CD14-positive monocyte (primary cell): ENCODE data around the gene PDLIM5. TPM values are rescaled to one million over a fixed set of nuclear protein-coding genes. Genes with fewer than 3 reads are reported as not detected.
"Not testable (repeated sequence)": the region's sequence is repeated elsewhere in the genome, so short reads cannot be mapped to it uniquely, and the experiment has no call there.

Source experiments
- DNase-seq, 3 donors: peaks; one replicate each; pipeline ENCODE4 v3.0.0-alpha.2; 2011 to 2022
- H2AFZ ChIP-seq: 2 replicates; pipeline ENCODE4 v1.6.0; 2012; ENCODE audit warnings: mild to moderate bottlenecking, low read depth, low read length, inconsistent platforms; ENCODE audit not compliant: insufficient read depth, poor library complexity, severe bottlenecking
- H3K27ac ChIP-seq, 2 donors: 1 replicate in 1 of 2; 2 replicates in 1 of 2; pipeline ENCODE4 v1.5.1; 2012 to 2013; ENCODE audit warnings: low read length in 2 of 2, control low read depth in 1 of 2, inconsistent platforms in 1 of 2, low read depth in 1 of 2, mild to moderate bottlenecking in 1 of 2
- H3K27me3 ChIP-seq, 2 donors: one replicate each; pipeline versions ENCODE4 v1.6.0 to v1.6.1; 2011 to 2013; ENCODE audit warnings: low read length in 2 of 2; ENCODE audit not compliant: control insufficient read depth in 2 of 2, insufficient read depth in 2 of 2
- H3K36me3 ChIP-seq, 2 donors: replicated peaks in 1 of 2; 1 replicate in 1 of 2; 2 replicates in 1 of 2; pipeline versions ENCODE4 v1.5.1 to v1.6.1; 2012 to 2013; ENCODE audit warnings: low read length in 2 of 2, control low read depth in 1 of 2, inconsistent platforms in 1 of 2, mild to moderate bottlenecking in 1 of 2; ENCODE audit not compliant: insufficient read depth in 2 of 2, control insufficient read depth in 1 of 2
- H3K4me1 ChIP-seq, 2 donors: 1 replicate in 1 of 2; 2 replicates in 1 of 2; pipeline versions ENCODE4 v1.5.1 to v1.6.1; 2012 to 2013; ENCODE audit warnings: low read length in 2 of 2, control low read depth in 1 of 2, inconsistent platforms in 1 of 2, mild to moderate bottlenecking in 1 of 2, moderate library complexity in 1 of 2; ENCODE audit not compliant: insufficient read depth in 2 of 2, control insufficient read depth in 1 of 2
- H3K4me2 ChIP-seq: replicated peaks from 2 replicates; pipeline ENCODE3; 2012; ENCODE audit warnings: low read length, moderate library complexity, mild to moderate bottlenecking; ENCODE audit not compliant: poor library complexity, severe bottlenecking; ENCODE audit errors: extremely low read depth
- H3K4me3 ChIP-seq, 3 experiments: fragments of 200-600 bp in 1 of 3; sonication (generic) in 1 of 3; replicated peaks in 1 of 3; 1 replicate in 2 of 3; 2 replicates in 1 of 3; pipeline ENCODE4 v1.5.1; 2011 to 2013; ENCODE audit warnings: low read length in 3 of 3, mild to moderate bottlenecking in 3 of 3, control low read depth in 2 of 3, low read depth in 2 of 3, inconsistent platforms in 1 of 3, moderate library complexity in 1 of 3
- H3K79me2 ChIP-seq: 2 replicates; pipeline ENCODE4 v1.6.0; 2012; ENCODE audit warnings: mild to moderate bottlenecking, control low read depth, inconsistent platforms, low read length, moderate library complexity; ENCODE audit not compliant: insufficient read depth
- H3K9ac ChIP-seq: 2 replicates; pipeline ENCODE4 v1.6.0; 2017; ENCODE audit warnings: low read length, mild to moderate bottlenecking; ENCODE audit not compliant: insufficient read depth, poor library complexity, severe bottlenecking
- H3K9me3 ChIP-seq, 2 donors: replicated peaks in 1 of 2; 1 replicate in 1 of 2; 2 replicates in 1 of 2; pipeline versions ENCODE4 v1.5.1 to v1.6.1; 2012 to 2013; ENCODE audit warnings: low read length in 2 of 2, control low read depth in 1 of 2; ENCODE audit not compliant: control insufficient read depth in 1 of 2, insufficient read depth in 1 of 2
- H4K20me1 ChIP-seq: 2 replicates; pipeline ENCODE4 v1.6.0; 2012; ENCODE audit warnings: mild to moderate bottlenecking, low read length, control low read depth, moderate library complexity; ENCODE audit not compliant: insufficient read depth
- H3K27ac Mint-ChIP-seq, 7 donors: one replicate each; pipeline ENCODE4 v1.8.0; 2020; ENCODE audit warnings: mild to moderate bottlenecking in 7 of 7, mixed read lengths in 7 of 7, moderate library complexity in 6 of 7, inconsistent platforms in 2 of 7
- H3K27me3 Mint-ChIP-seq, 3 donors: one replicate each; pipeline ENCODE4 v1.8.0; 2021 to 2022; ENCODE audit warnings: low read depth in 3 of 3, mild to moderate bottlenecking in 3 of 3, mixed read lengths in 3 of 3, moderate library complexity in 3 of 3, inconsistent platforms in 1 of 3
- H3K36me3 Mint-ChIP-seq, 2 donors: one replicate each; pipeline ENCODE4 v1.8.0; 2020; ENCODE audit warnings: mixed read lengths in 2 of 2, inconsistent platforms in 1 of 2, mild to moderate bottlenecking in 1 of 2
- H3K4me1 Mint-ChIP-seq: one replicate; pipeline ENCODE4 v1.8.0; 2020; ENCODE audit warnings: mild to moderate bottlenecking, mixed read lengths
- H3K4me3 Mint-ChIP-seq, 2 donors: one replicate each; pipeline ENCODE4 v1.8.0; 2020; ENCODE audit warnings: mild to moderate bottlenecking in 2 of 2, mixed read lengths in 2 of 2, moderate library complexity in 1 of 2
- H3K9me3 Mint-ChIP-seq, 7 donors: one replicate each; pipeline ENCODE4 v1.8.0; 2020 to 2022; ENCODE audit warnings: mixed read lengths in 7 of 7, mild to moderate bottlenecking in 6 of 7, moderate library complexity in 6 of 7, inconsistent platforms in 2 of 7
- CTCF ChIP-seq: fragments of 200-600 bp; IDR thresholded peaks from one replicate; pipeline ENCODE4 v1.8.0; 2022; ENCODE audit warnings: antibody characterized with exemption, mild to moderate bottlenecking
- WGBS: methylation state at CpG from one replicate; pipeline ENCODE4 v1.1.5; 2013; ENCODE audit warnings: missing lambda C conversion rate; ENCODE audit not compliant: insufficient coverage; 5-methylcytosine and 5-hydroxymethylcytosine counted together
- intact Hi-C, 2 donors: fragments of 100-400 bp; cut with micrococcal nuclease; formaldehyde crosslinking; loops; one replicate each; pipeline versions ENCODE4 v1.15.0 to v1.15.1; 2023
- polyA plus RNA-seq, 3 donors: library from polyadenylated mRNA; depleted of rRNA in 1 of 3; unstranded in 2 of 3; stranded (reverse) in 1 of 3; fragments of 300-500 nt in 2 of 3; fragments of >200 nt in 1 of 3; fragmentation: Illumina TruSeq in 2 of 3; gene quantifications; 1 replicate in 2 of 3; 2 replicates in 1 of 3; pipeline ENCODE4 v1.2.3, GENCODE V29; 2012 to 2021

Gene PDLIM5
- polyA plus RNA-seq, 3 donors = 75.3 to 105 (median 80.9) TPM

- Histone ChIP-seq H3K9ac (no peak overlapping the region), H3K4me1 (no peaks in the 10 kb centered on the region), H3K79me2 (no peaks in the 10 kb centered on the region), H2AFZ (no peak overlapping the region), H3K27ac (no peak overlapping the region), H3K27me3 (no peaks in the 10 kb centered on the region), H3K4me2 (no peak overlapping the region), H3K4me3 (no peak overlapping the region), H4K20me1 (peaks cover 21% of the 10 kb centered on the region), H3K9me3 (no peaks in the 10 kb centered on the region), H3K36me3 (no peaks in the 10 kb centered on the region)
- no peak for DNase-seq
- Mint-ChIP-seq H3K4me1 (peaks cover 11% of the 10 kb centered on the region), H3K9me3 (peaks cover 0 to 3% (median 0%) of the 10 kb centered on the region in 7 donors), H3K27me3 (no peaks in the 10 kb centered on the region), H3K4me3 (no peak overlapping the region), H3K27ac (no peak overlapping the region), H3K36me3 (peaks cover 4 to 16% of the 10 kb centered on the region in 2 donors)
- intact Hi-C loops = no loop called here
- TF ChIP-seq CTCF = no peak
- WGBS = no CpG with 5 or more reads among the region's 1 CpG
Observed at GRCh38 chr4:94550851-94551250, 99.1 kb downstream of the PDLIM5 start.

GRCh38 chr4:94551643-94552564 is 100.2 kb downstream of the PDLIM5 start:
- no peak overlapping the region for H3K27ac Mint-ChIP-seq
- H3K9me3 Mint-ChIP-seq = peaks cover 0 to 3% (median 1%) of the 10 kb centered on the region in 7 donors
- Histone ChIP-seq H3K4me2 (no peak overlapping the region), H3K79me2 (no peaks in the 10 kb centered on the region), H3K4me1 (no peaks in the 10 kb centered on the region), H2AFZ (no peak overlapping the region), H3K9me3 (no peaks in the 10 kb centered on the region), H3K27me3 (no peaks in the 10 kb centered on the region), H3K27ac (no peak overlapping the region), H3K9ac (no peak overlapping the region), H3K4me3 (no peak overlapping the region), H4K20me1 (peaks cover 15% of the 10 kb centered on the region), H3K36me3 (no peaks in the 10 kb centered on the region)
- no peak for DNase-seq
- peaks cover 4 to 16% of the 10 kb centered on the region in 2 donors for H3K36me3 Mint-ChIP-seq
- H3K4me1 Mint-ChIP-seq = peaks cover 11% of the 10 kb centered on the region
- H3K27me3 Mint-ChIP-seq = no peaks in the 10 kb centered on the region
- no peak for TF ChIP-seq CTCF
- WGBS = no CpG with 5 or more reads among the region's 3 CpGs
- no peak overlapping the region for H3K4me3 Mint-ChIP-seq
- intact Hi-C loops = no loop called here

GRCh38 chr4:94556047-94556446 is 104.3 kb downstream of the PDLIM5 start:
- H3K9me3 ChIP-seq, H3K4me2 ChIP-seq, H3K79me2 ChIP-seq, H3K27me3 Mint-ChIP-seq, intact Hi-C loops, H3K27ac Mint-ChIP-seq, H2AFZ ChIP-seq, H3K27ac ChIP-seq, H3K36me3 ChIP-seq, H3K27me3 ChIP-seq, H3K4me3 Mint-ChIP-seq, H3K4me3 ChIP-seq, H3K9me3 Mint-ChIP-seq, H3K36me3 Mint-ChIP-seq, H3K9ac ChIP-seq, DNase-seq, H3K4me1 ChIP-seq, H3K4me1 Mint-ChIP-seq: not testable (repeated sequence)
- no CpG with 5 or more reads among the region's 4 CpGs for WGBS
- H4K20me1 ChIP-seq = peaks cover 19% of the 10 kb centered on the region
